Fibroblast of villous mesenchyme (primary cell): ENCODE results near the gene ZFHX3. TPM values are rescaled to one million over a fixed set of nuclear protein-coding genes. Genes with fewer than 3 reads are reported as not detected.
"Not testable (repeated sequence)": the region's sequence is repeated elsewhere in the genome, so short reads cannot be mapped to it uniquely, and the experiment has no call there.

ENCODE experiments used
- DNase-seq: peaks from one replicate; pipeline ENCODE4 v3.0.0-alpha.2; 2010; ENCODE audit warnings: low read depth
- H3K4me3 ChIP-seq: 2 replicates; pipeline ENCODE4 v1.5.1; 2011; ENCODE audit warnings: low read depth, mild to moderate bottlenecking, low read length
- CTCF ChIP-seq: IDR thresholded peaks from 2 replicates; pipeline ENCODE4 v1.5.1; 2012; ENCODE audit warnings: low read depth, mild to moderate bottlenecking, low read length; ENCODE audit not compliant: insufficient read depth
- total RNA-seq: library from RNA; depleted of rRNA; stranded (reverse); fragments of >200 nt; gene quantifications from 2 replicates; pipeline ENCODE4 v1.2.3, GENCODE V29; 2012

ZFHX3 gene
- total RNA-seq, 1 donor: 3.9 TPM

- H3K4me3 ChIP-seq: no peak overlapping the region
- no peak for DNase-seq
- TF ChIP-seq CTCF: no peak
Measured at GRCh38 chr16:72990571-72990970, 57.4 kb downstream of the ZFHX3 start.

GRCh38 chr16:72989579-72990551 lies 58.1 kb downstream of the ZFHX3 start:
- H3K4me3 ChIP-seq: peak overlapping the region; percentile 30
- DNase-seq: peak; percentile 56
- no peak for TF ChIP-seq CTCF

GRCh38 chr16:72989203-72989578 lies 58.7 kb downstream of the ZFHX3 start:
- not testable (repeated sequence) for DNase-seq, H3K4me3 ChIP-seq

GRCh38 chr16:72988569-72988968 lies 59.4 kb downstream of the ZFHX3 start:
- H3K4me3 ChIP-seq: no peak overlapping the region
- no peak for TF ChIP-seq CTCF
- no peak for DNase-seq

- H3K4me3 ChIP-seq: no peak overlapping the region
- no peak for DNase-seq
- TF ChIP-seq CTCF: no peak
Measured at GRCh38 chr16:72987480-72987901, 60.4 kb downstream of the ZFHX3 start.

GRCh38 chr16:72985995-72986394 lies 61.9 kb downstream of the ZFHX3 start:
- no peak overlapping the region for H3K4me3 ChIP-seq
- DNase-seq: peak; percentile 51
- no peak for TF ChIP-seq CTCF

- DNase-seq: peak; percentile 78
- H3K4me3 ChIP-seq: no peak overlapping the region
- no peak for TF ChIP-seq CTCF
Measured at GRCh38 chr16:72985148-72985941, 62.6 kb downstream of the ZFHX3 start.
